COR-L47 (cell line): Measurements from ENCODE around the gene GSTO2.

Experiments
- DNase-seq: peaks from one replicate; lab custom pipeline; 2025; lab: John Stamatoyannopoulos, UW

The GSTO2 gene

GRCh38 chr10:104308439-104308903, 39.5 kb downstream of the GSTO2 start:
- DNase-seq, result no peak

- DNase-seq, result no peak
Observed at GRCh38 chr10:104309980-104310978, 41.3 kb downstream of the GSTO2 start.

- no peak for DNase-seq
Observed at GRCh38 chr10:104311184-104311720, 42.3 kb downstream of the GSTO2 start.

GRCh38 chr10:104314591-104315485, 45.9 kb downstream of the GSTO2 start:
- no peak for DNase-seq

GRCh38 chr10:104315486-104315921, 46.5 kb downstream of the GSTO2 start:
- no peak for DNase-seq

- no peak for DNase-seq
Observed at GRCh38 chr10:104316321-104317099, 47.5 kb downstream of the GSTO2 start.

GRCh38 chr10:104317269-104317710, 48.3 kb downstream of the GSTO2 start:
- no peak for DNase-seq

DNA sequence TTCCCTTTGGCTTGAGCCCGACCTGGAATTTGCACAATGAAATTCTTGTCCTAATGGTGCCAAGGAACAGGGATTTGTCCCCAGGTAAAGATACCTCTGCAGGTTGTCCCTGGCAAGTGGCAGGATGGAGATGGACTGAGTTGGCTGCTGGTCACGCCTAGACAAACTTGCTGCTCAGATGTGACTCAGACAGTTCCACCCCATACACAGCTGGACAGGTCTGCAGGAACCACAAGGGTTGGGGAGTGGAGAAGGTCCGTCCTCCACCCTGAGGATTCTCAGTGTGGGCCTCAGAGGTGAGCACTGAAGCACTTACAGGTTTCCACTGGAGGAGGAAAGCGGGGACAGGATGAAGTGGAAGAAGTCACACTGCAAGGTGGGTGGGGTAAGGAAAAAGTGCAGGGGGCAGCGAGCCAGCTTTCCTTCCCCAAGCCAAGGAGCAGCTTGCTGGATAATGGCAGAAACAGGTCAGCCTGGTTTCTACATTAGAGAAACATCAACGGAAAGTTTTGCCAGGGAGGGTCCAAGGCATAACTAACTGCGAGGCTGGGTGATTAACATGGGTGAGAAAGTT, 48.8 kb downstream of the GSTO2 start:
- no peak for DNase-seq

DNA sequence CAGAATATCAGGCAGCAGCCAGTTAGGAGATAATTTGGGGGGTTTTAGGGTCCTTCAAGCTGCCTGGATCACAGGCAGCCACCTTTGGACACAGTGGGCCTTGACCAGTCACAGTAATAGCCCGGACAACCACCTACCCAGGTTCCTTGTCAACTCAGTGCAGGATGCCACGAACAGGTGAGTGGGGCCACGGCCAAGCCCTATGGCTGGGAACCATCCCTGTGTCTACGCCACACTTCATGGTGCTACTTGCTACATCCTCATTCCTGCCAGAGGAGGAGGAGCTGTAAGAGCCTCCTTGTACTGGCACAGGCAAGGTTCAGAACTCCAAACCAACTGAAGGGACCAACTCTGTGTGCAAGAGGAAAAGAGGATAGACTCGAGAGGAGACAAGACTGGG, 49.3 kb downstream of the GSTO2 start:
- DNase-seq, result no peak

DNA sequence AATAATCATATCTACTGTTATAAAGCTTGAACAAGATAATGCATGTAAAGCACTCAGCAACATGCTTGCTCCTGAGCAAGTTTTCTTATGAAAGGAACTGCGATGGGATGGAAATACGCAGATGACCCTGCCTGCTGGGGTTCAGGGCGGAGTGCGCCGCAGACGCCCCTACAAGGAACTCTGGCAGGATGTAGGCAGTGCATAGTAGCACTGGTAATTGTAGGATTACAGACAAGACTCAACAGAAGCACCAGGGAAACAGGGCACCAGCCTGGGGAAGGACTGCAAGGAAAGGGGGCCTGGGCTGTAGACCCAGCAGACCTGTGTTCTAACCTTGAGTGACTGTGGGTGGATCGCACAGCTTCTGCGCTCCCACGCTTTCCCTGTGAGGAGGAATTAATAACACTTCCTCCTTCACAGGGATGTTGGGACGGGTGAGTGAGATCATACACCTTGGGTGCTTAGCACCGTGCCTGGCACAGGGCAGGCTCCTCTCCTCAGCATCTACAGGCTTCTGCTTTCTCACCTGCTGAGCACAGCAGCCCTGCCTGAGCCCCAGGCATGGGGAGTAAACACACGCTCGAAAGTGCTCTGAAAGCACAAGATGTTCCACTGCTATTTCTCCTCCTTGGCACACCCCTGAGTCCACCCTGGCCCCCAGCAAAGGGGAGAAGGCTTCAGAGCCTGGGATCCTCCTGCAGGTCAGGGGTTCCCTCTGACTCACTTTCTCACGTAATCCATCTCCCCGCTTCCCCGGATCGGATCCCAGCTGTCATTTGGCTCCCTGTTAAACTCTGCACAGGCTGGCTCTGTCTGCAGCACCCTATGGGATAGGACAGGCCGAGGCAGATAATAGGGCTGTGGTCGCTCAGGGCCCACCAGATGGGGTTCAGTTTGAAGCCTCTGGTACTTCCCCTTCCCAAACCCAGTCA, 50.1 kb downstream of the GSTO2 start:
- DNase-seq, result no peak

DNA sequence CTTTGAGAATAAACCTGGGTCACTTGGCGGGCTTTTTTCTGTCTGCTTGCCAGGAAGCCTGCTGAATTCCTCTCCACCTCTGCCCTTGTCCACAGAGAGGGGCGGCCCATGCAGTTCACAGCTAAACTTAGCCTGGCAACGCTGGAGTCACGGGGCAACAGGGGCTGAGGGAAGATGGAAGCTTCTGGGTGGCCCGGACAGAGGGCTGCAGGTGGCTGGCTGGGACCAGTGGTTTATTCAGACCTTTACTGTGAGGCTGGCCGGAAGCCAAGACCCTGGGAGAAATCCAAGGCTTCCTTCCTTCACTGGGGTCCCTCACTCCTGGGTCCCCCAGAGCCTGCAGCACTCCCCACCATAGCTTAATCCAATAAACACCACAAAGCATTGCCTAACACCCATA, 52.2 kb downstream of the GSTO2 start:
- DNase-seq, result no peak

- no peak for DNase-seq
Observed at GRCh38 chr10:104321725-104322415, 52.9 kb downstream of the GSTO2 start.

DNA sequence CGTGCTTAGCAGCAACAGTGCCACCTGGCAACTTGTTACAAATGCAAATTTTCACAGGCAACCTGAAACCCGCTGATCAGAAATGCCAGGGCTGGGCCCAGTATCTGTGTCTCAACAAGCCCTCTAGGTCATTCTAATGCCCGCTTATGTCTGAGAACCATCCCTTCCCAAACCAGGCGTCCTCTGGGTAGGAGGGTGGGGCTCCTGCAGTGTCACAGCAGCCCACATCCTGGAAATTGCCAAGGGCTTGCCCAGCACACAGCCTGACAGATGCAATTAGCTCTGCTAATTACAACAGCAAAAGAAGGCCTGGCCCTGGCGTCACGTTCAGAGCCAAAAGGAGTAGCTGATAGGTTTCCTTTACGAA, 53.4 kb downstream of the GSTO2 start:
- peak; percentile 24 for DNase-seq

DNA sequence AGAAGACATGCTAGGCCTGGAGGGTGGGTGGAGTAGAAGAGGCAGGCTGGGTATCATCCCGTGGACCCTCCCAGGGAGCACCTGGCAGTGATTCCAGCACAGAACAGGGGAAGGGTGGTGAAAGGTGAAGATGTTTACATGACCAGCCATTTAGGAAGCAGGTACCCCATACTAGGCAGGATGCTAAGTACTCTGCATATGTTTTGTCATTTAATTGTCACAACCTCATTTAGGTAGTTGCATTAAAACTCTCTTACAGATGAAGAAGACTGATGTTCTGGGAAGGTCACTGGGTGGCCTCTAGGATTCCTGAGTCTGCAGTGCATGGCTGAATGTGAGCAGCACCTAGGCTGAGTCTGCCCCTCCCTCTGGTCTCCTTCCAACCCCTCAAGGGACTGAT, 54.1 kb downstream of the GSTO2 start:
- no peak for DNase-seq

GRCh38 chr10:104323760-104324201, 54.8 kb downstream of the GSTO2 start:
- no peak for DNase-seq

DNA sequence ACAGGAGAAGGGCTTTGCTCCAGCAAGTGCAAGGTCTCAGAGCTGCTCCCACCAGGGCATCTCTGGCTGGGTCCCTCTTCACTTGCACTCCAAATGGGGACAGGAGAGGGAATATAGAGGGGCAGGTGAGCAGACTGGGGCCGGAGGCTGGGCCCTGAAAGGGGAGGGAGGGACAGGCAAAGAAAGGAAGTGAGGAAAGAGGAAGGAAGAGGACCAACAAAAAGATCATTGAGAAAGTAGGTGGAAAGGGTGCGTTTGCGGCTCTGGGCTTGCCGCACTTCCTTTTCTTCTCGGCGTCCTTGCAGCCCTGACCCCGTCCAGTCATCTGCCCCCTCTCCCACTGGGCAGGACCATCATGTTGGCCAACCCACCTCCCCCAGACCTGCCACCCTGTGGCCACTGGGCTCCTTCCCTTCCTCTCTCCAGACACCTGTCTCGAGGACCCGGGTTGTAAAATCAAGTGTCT, 55.3 kb downstream of the GSTO2 start:
- no peak for DNase-seq

GRCh38 chr10:104324931-104325330, 55.9 kb downstream of the GSTO2 start:
- DNase-seq, result no peak

- DNase-seq, result no peak
Observed at GRCh38 chr10:104325436-104326435, 56.8 kb downstream of the GSTO2 start.
